ENCODE results near the gene ADORA1. TPM values are rescaled to one million over a fixed set of nuclear protein-coding genes. Genes with fewer than 3 reads are reported as not detected.

Gene ADORA1
- total RNA-seq, 1 experiment from 2014 or later: 0.17 TPM

DNA sequence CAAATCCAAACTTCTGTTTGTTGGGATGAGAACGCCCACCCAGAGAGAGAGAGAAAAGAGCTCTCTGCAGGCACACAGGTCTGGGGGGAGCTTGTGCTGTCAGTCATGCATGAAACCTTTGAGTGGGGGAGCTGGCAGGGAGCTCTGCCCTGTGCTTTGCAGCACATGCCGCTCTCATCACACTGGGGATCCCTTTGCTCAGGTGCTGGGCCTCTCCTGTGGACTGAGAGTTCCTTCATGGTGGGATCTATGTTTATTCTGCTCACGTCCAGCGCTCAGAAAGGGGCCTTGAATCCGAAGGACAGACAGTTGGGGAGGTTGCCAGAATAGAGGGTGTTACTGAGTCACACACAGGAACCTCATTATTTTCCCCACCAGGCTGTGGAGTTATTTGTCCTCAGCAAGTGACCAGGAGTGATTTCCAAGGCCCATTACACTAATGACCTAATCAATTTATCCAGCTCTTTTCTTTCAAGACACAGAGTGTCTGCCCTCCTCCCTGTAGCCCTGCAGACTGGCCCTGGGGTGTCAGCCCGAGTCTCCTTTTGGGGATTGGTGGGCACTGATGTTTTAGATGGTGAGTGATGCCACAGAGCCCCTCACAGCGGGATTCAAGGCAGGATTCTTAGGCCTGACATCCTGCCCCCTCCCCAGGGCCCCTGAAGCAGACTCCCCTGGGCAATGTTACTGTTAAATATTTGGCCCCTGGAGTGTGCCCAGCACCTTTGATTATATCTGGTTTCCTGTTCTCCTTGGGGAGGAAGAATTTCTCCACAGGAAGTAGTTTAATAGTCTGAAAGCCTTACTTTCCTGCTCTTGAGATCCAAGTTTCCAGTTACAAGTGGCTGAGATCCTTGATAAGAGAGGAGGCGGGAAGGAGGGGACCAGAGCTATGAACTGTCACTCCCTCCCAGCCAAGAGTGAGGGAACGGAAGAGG lies 25.8 kb downstream of the ADORA1 start:
- no peak for DNase-seq (ENCODE audit: extremely low read depth, low read depth)

DNA sequence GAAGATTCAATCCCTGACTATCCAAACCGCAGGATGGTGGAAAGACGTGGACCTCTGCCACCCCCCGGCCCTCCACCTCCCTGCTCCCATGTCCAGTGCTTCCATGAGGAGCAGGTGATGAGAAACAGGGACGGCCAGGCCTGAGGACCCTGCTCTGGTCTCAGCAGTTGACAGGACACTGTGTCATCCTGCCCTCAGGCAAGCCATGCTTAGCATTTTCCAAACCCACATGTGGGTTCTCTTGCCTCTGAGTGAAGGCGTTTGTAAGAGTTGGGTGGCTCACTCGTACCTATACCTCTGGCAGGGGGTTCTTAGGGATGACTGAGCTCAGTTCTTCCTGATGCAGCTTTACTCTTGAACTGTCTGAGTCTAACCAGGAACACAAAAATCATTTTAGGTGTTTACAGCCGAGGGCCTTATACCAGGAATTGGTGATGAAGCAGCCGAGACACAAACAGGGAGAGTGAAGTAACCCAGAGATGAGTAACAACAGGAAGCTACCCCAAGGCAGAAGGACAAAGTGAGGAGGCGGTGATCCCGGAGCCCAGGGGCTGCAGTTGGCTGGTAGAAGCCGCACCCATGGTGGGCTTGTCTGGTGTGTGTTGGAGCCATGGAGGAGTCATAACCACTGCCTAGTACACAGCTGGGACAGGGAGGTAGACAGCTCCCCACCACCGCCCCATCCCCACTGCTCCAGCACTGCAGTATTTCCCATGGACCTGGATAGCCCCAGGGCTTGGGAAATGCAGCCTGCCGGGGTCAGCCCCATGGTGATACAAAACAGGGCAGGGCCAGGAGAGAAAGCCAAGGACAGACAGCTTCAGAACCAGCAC lies 26.7 kb downstream of the ADORA1 start:
- no peak for DNase-seq (ENCODE audit: extremely low read depth, low read depth)

- DNase-seq (ENCODE audit: extremely low read depth, low read depth): no peak
These were observed 28.8 kb downstream of the ADORA1 start for GRCh38 chr1:203156280-203156679.

DNA sequence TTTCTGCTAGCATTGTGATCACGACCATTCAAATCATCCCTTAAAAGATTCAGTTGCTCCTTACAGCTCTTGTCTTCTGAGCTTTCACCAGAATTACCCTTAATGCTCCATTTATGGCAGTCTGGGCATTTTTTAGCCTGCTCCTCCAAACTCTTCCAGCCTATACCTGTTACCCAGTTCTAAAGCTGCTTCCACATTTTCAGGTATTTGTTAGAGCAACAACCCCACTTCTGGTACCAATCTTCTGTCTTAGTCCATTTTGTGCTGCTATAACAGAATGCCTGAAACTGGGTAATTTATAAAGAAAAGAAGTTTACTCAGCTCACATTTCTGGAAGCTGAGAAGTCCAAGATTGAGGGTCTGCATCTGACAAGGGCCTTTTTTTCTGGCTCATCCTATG lies 30.9 kb downstream of the ADORA1 start:
- DNase-seq (ENCODE audit: extremely low read depth, low read depth): no peak

- DNase-seq (ENCODE audit: extremely low read depth, low read depth): no peak
These were observed 31.6 kb downstream of the ADORA1 start for GRCh38 chr1:203158960-203159665.

DNA sequence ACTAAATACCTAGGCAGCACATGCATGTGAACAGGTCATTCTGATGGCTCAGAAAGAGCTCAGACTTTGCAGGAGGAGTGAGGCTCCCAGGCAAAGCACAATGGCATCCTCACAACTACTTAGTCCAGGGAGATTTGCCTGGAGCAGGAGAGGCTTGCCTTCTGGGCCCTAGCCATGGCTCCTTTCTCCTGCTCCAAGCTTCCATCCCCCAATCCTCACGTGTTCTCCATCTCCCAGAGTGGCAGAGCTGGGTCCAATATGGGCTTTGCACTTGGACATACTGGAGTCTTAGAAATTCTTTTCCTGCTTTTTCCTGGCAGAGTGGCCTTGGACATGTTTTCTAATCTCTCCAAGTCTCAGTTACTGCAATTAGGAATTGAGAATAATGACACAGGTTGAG lies 32.3 kb downstream of the ADORA1 start:
- DNase-seq (ENCODE audit: extremely low read depth, low read depth): no peak

GRCh38 chr1:203161175-203161574 lies 33.6 kb downstream of the ADORA1 start:
- no peak for DNase-seq (ENCODE audit: extremely low read depth, low read depth)

DNA sequence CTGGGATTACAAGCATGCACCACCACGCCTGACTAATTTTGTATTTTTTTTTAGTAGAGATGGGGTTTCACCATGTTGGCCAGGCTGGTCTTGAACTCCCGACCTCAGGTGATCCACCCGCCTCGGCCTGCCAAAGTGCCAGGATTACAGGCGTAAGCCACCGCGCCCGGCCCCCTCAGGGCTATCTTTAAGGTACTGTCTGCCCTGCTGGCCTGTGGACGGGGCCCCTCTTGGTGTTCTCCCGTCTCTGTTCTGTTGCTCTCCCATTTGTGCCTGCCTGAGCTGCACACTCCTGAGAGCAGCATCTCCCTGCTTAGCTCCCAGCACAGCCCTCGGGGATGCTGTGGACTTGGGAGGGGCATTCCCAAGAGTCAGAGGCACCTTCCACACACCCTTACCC lies 34.2 kb downstream of the ADORA1 start:
- DNase-seq (ENCODE audit: extremely low read depth, low read depth): no peak

DNA sequence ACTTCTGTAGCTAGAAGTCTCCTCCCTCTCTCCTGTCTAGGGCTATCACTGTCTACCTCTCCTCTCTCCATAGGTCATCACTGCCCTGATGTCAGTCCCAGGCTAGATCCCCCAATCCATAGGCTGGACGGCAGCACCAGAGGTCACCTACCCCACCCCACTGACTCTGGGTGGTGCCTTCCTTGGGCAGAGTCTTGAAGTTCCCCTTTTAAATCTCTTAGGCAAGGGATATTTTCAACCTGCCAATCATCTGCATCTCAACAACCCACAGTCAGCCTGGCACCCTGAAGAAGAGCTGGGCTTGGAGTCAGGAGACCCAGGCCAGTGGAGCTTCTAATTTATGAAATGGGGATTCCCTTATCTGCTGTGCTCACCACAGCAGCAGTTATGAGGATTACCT lies 34.9 kb downstream of the ADORA1 start:
- DNase-seq (ENCODE audit: extremely low read depth, low read depth): no peak

DNA sequence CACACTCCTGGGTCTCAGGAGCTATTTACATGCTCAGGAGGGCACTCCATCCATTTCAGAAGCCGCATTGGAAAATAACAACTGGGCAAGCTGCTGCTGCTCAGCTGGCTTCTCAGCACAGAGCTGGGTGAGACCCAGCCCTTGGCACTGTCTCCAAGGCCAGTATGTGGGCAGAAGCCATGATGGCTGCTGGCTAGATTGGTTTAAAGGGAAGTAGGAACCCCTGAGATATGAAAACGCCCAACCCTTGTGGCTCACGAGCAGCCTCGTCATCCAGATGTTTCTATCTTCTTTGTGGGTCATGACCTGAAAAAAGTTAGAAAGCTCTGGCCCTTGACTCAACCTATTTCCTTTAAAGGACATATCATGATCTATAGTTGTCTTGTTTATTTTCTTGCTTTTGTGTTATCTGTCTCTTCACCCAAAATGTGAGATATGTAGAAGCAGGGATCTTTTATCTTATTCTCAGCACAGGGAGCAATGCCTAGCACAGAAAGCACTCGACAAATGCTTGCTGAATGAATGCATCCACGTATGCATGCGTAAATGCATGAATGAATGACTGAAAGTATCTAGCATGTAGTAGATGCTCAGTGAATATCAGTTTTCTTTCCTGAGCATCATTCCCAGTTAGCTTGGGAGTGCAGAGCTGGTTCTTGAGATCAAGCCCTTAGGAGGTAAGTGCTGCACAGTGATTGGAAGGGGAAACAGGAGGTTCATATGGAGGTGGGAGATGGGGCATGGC lies 36.5 kb downstream of the ADORA1 start:
- DNase-seq (ENCODE audit: extremely low read depth, low read depth): no peak

- DNase-seq (ENCODE audit: extremely low read depth, low read depth): no peak
These were observed 37.7 kb downstream of the ADORA1 start for GRCh38 chr1:203165101-203165799.

- no peak for DNase-seq (ENCODE audit: extremely low read depth, low read depth)
These were observed 38.3 kb downstream of the ADORA1 start for GRCh38 chr1:203165800-203166161.

- DNase-seq (ENCODE audit: extremely low read depth, low read depth): no peak
These were observed 38.8 kb downstream of the ADORA1 start for GRCh38 chr1:203166192-203166940.

- DNase-seq (ENCODE audit: extremely low read depth, low read depth): no peak
These were observed 39.7 kb downstream of the ADORA1 start for GRCh38 chr1:203167026-203167912.

- DNase-seq (ENCODE audit: extremely low read depth, low read depth): no peak
These were observed 40.3 kb downstream of the ADORA1 start for GRCh38 chr1:203167913-203168200.

GRCh38 chr1:203168256-203168786 lies 40.8 kb downstream of the ADORA1 start:
- DNase-seq (ENCODE audit: extremely low read depth, low read depth): no peak

DNA sequence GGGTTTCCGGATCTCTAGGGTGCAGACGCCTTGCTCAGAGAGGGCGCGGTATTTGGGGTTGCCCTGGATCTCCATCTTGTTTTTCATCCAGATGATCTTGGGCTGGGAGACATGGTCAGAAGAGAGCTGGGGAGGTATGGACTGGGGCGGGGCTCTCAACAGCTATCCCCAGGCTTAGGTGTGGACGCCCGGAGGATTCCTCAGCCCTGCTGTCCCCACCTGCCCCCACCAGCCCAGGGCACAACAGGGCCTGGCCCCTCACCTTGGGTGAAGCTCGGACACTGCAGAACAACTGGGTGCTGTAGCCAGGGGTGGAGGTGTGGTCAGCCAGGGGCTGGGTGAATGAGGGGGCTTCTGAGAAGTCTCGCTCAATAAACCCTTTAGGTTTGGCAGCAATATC lies 41.5 kb downstream of the ADORA1 start:
- no peak for DNase-seq (ENCODE audit: extremely low read depth, low read depth)
